ENCODE results near the gene ASB8.

- TF ChIP-seq, protein P1, sequence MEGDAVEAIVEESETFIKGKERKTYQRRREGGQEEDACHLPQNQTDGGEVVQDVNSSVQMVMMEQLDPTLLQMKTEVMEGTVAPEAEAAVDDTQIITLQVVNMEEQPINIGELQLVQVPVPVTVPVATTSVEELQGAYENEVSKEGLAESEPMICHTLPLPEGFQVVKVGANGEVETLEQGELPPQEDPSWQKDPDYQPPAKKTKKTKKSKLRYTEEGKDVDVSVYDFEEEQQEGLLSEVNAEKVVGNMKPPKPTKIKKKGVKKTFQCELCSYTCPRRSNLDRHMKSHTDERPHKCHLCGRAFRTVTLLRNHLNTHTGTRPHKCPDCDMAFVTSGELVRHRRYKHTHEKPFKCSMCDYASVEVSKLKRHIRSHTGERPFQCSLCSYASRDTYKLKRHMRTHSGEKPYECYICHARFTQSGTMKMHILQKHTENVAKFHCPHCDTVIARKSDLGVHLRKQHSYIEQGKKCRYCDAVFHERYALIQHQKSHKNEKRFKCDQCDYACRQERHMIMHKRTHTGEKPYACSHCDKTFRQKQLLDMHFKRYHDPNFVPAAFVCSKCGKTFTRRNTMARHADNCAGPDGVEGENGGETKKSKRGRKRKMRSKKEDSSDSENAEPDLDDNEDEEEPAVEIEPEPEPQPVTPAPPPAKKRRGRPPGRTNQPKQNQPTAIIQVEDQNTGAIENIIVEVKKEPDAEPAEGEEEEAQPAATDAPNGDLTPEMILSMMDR (IDR thresholded peaks at IDR 0.05 in 8 of 11, conservative IDR thresholded peaks at IDR 0.05 in 3 of 11) = no peak
- no peak for TF ChIP-seq POLR2A (IDR thresholded peaks at IDR 0.05)
- TF ChIP-seq POLR2AphosphoS5 (IDR thresholded peaks at IDR 0.05) = no peak
Measured at GRCh38 chr12:48179466-48179865, 22.2 kb upstream of the ASB8 start.

Data from spleen (tissue), 7 donors.